ENCODE results near the gene USP17L26.
"Not testable (repeated sequence)": the region's sequence is repeated elsewhere in the genome, so short reads cannot be mapped to it uniquely, and the experiment has no call there.

USP17L26 gene

GRCh38 chr4:9334358-9334757, at the start of gene USP17L26:
Gene USP17L26, plus strand, starts transcription at chr4:9334658. Its CDS starts 0 bp downstream, at chr4:9334658.
- DNase-seq (ENCODE audit: low read depth): not testable (repeated sequence)

GRCh38 chr4:9324191-9324590, 10.3 kb upstream of the USP17L26 start:
- DNase-seq (ENCODE audit: low read depth): not testable (repeated sequence)

GRCh38 chr4:9324865-9325264, 9.6 kb upstream of the USP17L26 start, which contains the start of gene USP17L24:
Gene USP17L24, plus strand, starts transcription at chr4:9325165. Its CDS starts 0 bp downstream, at chr4:9325165.
- not testable (repeated sequence) for DNase-seq (ENCODE audit: low read depth)

GRCh38 chr4:9329611-9330010, 4.8 kb upstream of the USP17L26 start, which contains the start of gene USP17L25:
Gene USP17L25, plus strand, starts transcription at chr4:9329911. Its CDS starts 0 bp downstream, at chr4:9329911.
- DNase-seq (ENCODE audit: low read depth): not testable (repeated sequence)

- not testable (repeated sequence) for DNase-seq (ENCODE audit: low read depth)
Observed at GRCh38 chr4:9339103-9339502, 4.6 kb downstream of the USP17L26 start, which contains the start of gene USP17L5. Gene USP17L5, plus strand, starts transcription at chr4:9339403. Its CDS starts 0 bp downstream, at chr4:9339403.

- DNase-seq (ENCODE audit: low read depth): not testable (repeated sequence)
Observed at GRCh38 chr4:9343848-9344247, 9.4 kb downstream of the USP17L26 start, which contains the start of gene USP17L27. Gene USP17L27, plus strand, starts transcription at chr4:9344148. Its CDS starts 0 bp downstream, at chr4:9344148.

GRCh38 chr4:9348593-9348992, 14.1 kb downstream of the USP17L26 start, which contains the start of gene USP17L28:
Gene USP17L28, plus strand, starts transcription at chr4:9348893. Its CDS starts 0 bp downstream, at chr4:9348893.
- not testable (repeated sequence) for DNase-seq (ENCODE audit: low read depth)

- DNase-seq (ENCODE audit: low read depth): not testable (repeated sequence)
Observed at GRCh38 chr4:9350866-9351265, 16.4 kb downstream of the USP17L26 start.

- DNase-seq (ENCODE audit: low read depth): not testable (repeated sequence)
Observed at GRCh38 chr4:9353338-9353737, 18.9 kb downstream of the USP17L26 start, which contains the start of gene USP17L29. Gene USP17L29, plus strand, starts transcription at chr4:9353638. Its CDS starts 0 bp downstream, at chr4:9353638.

- not testable (repeated sequence) for DNase-seq (ENCODE audit: low read depth)
Observed at GRCh38 chr4:9362829-9363228, 28.4 kb downstream of the USP17L26 start, which contains the start of gene USP17L30. Gene USP17L30, plus strand, starts transcription at chr4:9363129. Its CDS starts 0 bp downstream, at chr4:9363129.

- DNase-seq (ENCODE audit: low read depth): not testable (repeated sequence)
Observed at GRCh38 chr4:9379881-9380280, 45.4 kb downstream of the USP17L26 start.

GRCh38 chr4:9381012-9381534, 46.6 kb downstream of the USP17L26 start:
- not testable (repeated sequence) for DNase-seq (ENCODE audit: low read depth)

GRCh38 chr4:9384126-9384525, 49.7 kb downstream of the USP17L26 start:
- DNase-seq (ENCODE audit: low read depth): no peak
